ENCODE measurements around the gene PCDHGA6.

DNA sequence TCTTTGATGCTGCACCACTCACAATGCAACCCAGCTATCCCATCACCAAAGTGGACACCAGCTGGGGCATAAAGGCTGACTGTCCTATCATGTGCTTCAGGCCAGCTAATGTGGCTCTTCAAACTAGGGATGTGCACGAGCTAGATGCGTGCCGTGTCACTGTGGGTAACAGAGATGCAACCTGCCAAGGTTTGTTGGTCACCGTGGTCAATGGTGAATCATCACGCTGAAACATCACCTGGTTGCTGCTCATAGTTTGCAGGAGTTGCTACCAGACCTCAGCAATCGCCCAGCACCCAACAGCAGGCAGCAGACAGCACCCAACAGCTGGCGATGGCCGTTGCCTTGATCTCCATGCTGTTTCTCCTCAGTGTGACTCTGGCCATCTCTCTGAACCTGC lies 45.5 kb upstream of the PCDHGA6 start:
- TF ChIP-seq POLR2A (IDR thresholded peaks at IDR 0.05) = no peak
- TF ChIP-seq, protein P1, sequence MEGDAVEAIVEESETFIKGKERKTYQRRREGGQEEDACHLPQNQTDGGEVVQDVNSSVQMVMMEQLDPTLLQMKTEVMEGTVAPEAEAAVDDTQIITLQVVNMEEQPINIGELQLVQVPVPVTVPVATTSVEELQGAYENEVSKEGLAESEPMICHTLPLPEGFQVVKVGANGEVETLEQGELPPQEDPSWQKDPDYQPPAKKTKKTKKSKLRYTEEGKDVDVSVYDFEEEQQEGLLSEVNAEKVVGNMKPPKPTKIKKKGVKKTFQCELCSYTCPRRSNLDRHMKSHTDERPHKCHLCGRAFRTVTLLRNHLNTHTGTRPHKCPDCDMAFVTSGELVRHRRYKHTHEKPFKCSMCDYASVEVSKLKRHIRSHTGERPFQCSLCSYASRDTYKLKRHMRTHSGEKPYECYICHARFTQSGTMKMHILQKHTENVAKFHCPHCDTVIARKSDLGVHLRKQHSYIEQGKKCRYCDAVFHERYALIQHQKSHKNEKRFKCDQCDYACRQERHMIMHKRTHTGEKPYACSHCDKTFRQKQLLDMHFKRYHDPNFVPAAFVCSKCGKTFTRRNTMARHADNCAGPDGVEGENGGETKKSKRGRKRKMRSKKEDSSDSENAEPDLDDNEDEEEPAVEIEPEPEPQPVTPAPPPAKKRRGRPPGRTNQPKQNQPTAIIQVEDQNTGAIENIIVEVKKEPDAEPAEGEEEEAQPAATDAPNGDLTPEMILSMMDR (IDR thresholded peaks at IDR 0.05 in 4 of 5, conservative IDR thresholded peaks at IDR 0.05 in 1 of 5) = no peak
